ENCODE results near the gene ULBP1. TPM values are rescaled to one million over a fixed set of nuclear protein-coding genes. Genes with fewer than 3 reads are reported as not detected.
"Not testable (repeated sequence)": the region's sequence is repeated elsewhere in the genome, so short reads cannot be mapped to it uniquely, and the experiment has no call there.

ULBP1 gene
- total and polyA plus RNA-seq, 2 experiments from 2014 or later, result 0.27 TPM

DNA sequence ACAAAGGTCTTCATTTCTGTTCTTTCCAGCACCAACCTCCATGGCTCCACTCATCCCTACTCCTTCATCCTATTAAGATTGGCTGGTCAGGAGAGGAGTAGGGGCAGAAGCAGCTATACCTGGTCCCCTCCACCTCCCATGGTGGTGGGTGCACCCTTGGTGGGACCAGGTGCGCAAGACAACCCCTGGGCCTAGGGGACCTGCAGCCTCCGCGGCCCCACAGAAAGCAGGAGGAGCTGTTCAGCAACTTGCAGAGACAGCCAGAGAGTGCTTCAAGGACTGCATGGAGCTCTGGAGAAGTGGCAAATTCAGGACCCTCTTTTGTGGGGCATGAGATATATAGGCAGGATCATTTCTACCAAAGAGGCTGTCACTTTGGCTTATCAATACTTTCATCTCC lies 12.1 kb upstream of the ULBP1 start:
- Histone ChIP-seq H3K36me3 (replicated peaks; ENCODE audit: insufficient read depth, low read depth) (no peaks in the 10 kb centered on the region), H3K9me2 (replicated peaks; ENCODE audit: insufficient read depth) (no peaks in the 10 kb centered on the region), H2AFZ (no peak overlapping the region), H3K4me1 (ENCODE audit: insufficient read depth) (no peaks in the 10 kb centered on the region), H4K20me1 (ENCODE audit: insufficient read depth, poor library complexity, severe bottlenecking) (no peaks in the 10 kb centered on the region), H3K4me2 (no peak overlapping the region), H3K79me2 (no peaks in the 10 kb centered on the region), H3K4me3 (no peak overlapping the region), H3K27ac (no peak overlapping the region), H3K27me3 (peaks cover 73% of the 10 kb centered on the region), H3K9me3 (ENCODE audit: low read depth) (no peaks in the 10 kb centered on the region)
- no peak for TF ChIP-seq EZH2phosphoT487 (IDR thresholded peaks at IDR 0.05; ENCODE audit: low read depth, severe bottlenecking, unreplicated experiment)
- TF ChIP-seq, protein P1, sequence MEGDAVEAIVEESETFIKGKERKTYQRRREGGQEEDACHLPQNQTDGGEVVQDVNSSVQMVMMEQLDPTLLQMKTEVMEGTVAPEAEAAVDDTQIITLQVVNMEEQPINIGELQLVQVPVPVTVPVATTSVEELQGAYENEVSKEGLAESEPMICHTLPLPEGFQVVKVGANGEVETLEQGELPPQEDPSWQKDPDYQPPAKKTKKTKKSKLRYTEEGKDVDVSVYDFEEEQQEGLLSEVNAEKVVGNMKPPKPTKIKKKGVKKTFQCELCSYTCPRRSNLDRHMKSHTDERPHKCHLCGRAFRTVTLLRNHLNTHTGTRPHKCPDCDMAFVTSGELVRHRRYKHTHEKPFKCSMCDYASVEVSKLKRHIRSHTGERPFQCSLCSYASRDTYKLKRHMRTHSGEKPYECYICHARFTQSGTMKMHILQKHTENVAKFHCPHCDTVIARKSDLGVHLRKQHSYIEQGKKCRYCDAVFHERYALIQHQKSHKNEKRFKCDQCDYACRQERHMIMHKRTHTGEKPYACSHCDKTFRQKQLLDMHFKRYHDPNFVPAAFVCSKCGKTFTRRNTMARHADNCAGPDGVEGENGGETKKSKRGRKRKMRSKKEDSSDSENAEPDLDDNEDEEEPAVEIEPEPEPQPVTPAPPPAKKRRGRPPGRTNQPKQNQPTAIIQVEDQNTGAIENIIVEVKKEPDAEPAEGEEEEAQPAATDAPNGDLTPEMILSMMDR (IDR thresholded peaks at IDR 0.05; ENCODE audit: poor library complexity), result no peak
- TF ChIP-seq EZH2 (IDR thresholded peaks at IDR 0.05; ENCODE audit: borderline replicate concordance), result no peak
- no peak for DNase-seq (ENCODE audit: low spot score)
- 67% methylated on average over 3 of the region's 3 CpGs for WGBS (ENCODE audit: low lambda C conversion rate, missing lambda C conversion rate)

DNA sequence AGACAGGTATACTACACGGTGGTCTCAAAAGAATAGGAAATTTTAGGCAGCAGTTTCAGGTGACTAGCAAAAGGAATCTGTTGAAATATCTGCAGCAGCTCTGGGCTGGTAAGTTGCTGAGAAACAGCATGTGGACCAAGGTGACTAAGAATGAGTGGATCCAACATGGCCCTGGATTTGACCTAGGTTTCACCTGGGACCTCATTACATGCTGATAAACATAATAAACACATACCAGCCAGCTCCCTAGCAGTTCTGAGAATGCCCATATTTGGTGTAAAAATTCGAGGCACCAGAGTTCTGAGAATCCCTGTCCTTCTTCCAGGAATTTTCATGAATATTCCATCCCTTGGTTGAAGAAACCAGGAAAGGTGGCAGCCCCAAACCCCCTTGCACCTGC lies 10.4 kb upstream of the ULBP1 start:
- H3K4me3 ChIP-seq; H2AFZ ChIP-seq; H3K9me2 ChIP-seq (replicated peaks; ENCODE audit: insufficient read depth); H3K27ac ChIP-seq; H4K20me1 ChIP-seq (ENCODE audit: insufficient read depth, poor library complexity, severe bottlenecking); H3K9me3 ChIP-seq (ENCODE audit: low read depth); H3K79me2 ChIP-seq; H3K4me2 ChIP-seq; H3K4me1 ChIP-seq (ENCODE audit: insufficient read depth); DNase-seq (ENCODE audit: low spot score); H3K36me3 ChIP-seq (replicated peaks; ENCODE audit: insufficient read depth, low read depth): not testable (repeated sequence)
- H3K27me3 ChIP-seq, result peaks cover 83% of the 10 kb centered on the region
- 40% methylated on average over 2 of the region's 2 CpGs for WGBS (ENCODE audit: low lambda C conversion rate, missing lambda C conversion rate)

DNA sequence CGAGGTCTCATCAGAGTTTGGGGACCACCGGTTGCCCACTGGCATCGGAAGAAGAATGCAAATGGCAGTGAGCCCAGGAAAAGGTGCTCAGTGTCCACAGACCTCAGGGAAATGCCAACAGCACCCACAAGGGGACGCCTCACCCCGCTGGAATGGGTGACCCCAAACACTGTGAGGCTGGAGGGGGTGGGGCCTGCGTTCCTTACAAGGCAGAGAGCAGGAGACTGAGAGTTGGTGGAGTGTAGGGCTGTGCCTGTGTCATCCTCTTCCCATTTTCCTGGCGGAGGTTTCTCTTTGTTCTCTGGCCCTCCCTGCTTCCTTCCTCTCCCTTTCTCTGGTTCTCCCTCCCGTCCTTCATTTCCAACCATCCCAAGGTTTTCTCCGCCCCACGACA lies 9.8 kb upstream of the ULBP1 start:
- not testable (repeated sequence) for H3K4me1 ChIP-seq (ENCODE audit: insufficient read depth); H3K27ac ChIP-seq; H4K20me1 ChIP-seq (ENCODE audit: insufficient read depth, poor library complexity, severe bottlenecking); H3K79me2 ChIP-seq; H3K9me3 ChIP-seq (ENCODE audit: low read depth); H3K36me3 ChIP-seq (replicated peaks; ENCODE audit: insufficient read depth, low read depth); H3K4me3 ChIP-seq; H3K9me2 ChIP-seq (replicated peaks; ENCODE audit: insufficient read depth); H2AFZ ChIP-seq; H3K4me2 ChIP-seq; DNase-seq (ENCODE audit: low spot score)
- WGBS (ENCODE audit: low lambda C conversion rate, missing lambda C conversion rate), result 0% methylated on average over 1 of the region's 10 CpGs
- H3K27me3 ChIP-seq, result peaks cover 83% of the 10 kb centered on the region

DNA sequence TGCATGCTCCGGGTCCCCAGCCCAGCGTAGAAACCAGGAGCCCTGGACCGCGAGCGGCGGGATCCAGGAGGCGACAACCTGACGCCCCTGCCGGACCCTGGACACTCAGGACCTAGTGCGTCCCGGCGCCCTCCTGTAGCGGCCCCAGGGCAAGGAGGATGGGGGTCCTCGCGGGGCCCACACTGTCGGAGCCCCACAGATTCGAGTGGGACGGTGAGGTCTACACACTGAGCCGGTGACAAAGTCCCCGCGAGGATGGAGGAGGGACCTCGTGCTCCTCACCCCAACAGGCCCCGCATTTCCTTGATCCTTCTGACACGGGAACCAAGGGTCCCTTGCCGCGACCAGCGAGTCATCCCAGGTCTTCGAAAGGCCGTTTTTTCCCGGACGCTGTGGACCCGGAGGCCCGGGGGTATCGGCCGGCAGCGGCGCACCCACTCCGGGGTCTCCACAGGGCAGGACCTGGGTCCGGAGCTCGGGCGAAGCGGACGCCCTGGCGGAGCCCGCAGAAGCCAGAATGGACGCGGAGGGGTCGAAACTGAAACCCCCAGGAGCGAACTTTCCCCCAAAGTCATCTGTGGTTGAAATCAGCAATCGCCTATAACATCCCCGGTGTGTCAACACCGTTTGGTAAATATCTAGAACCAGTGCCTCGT lies 9.3 kb upstream of the ULBP1 start:
- not testable (repeated sequence) for H2AFZ ChIP-seq; H3K9me3 ChIP-seq (ENCODE audit: low read depth); H3K9me2 ChIP-seq (replicated peaks; ENCODE audit: insufficient read depth); H3K79me2 ChIP-seq; H3K36me3 ChIP-seq (replicated peaks; ENCODE audit: insufficient read depth, low read depth); H3K4me3 ChIP-seq; H3K27ac ChIP-seq; H4K20me1 ChIP-seq (ENCODE audit: insufficient read depth, poor library complexity, severe bottlenecking); DNase-seq (ENCODE audit: low spot score); H3K4me2 ChIP-seq; H3K4me1 ChIP-seq (ENCODE audit: insufficient read depth)
- H3K27me3 ChIP-seq, result peaks cover 84% of the 10 kb centered on the region
- WGBS (ENCODE audit: low lambda C conversion rate, missing lambda C conversion rate), result 10% methylated on average over 18 of the region's 53 CpGs

DNA sequence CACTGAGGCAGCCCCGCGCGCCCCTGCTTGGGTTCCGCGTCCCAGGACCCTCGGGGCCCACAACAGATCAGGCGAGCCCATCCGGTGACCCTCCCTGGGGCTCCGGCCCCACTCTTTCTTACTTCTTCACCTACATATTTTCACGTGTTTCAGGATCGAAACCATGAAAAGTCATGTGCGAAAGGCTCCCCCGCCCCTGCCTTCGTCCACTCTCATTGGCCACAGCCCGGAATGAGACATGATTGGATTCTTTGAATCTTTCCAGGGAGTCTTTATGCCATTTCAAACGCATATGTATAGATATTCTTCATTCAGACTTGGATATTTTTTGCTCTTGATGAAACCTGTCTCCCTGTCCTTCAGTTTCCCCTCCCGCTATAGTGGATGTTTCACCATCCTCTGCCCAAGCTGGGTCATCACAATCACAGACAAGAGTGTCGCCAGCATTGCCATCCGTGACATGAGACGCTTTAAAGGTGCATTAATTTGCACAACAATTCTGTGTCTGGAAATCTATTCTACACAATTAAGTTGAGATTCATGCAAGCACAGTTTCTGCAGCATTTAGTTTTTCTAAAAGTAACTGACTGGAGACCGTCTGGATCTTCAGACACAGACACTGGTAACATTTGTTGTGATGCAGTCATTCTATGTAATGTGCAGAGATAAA lies 8.6 kb upstream of the ULBP1 start:
- not testable (repeated sequence) for H3K9me2 ChIP-seq (replicated peaks; ENCODE audit: insufficient read depth); H3K27ac ChIP-seq; H3K4me2 ChIP-seq; H3K36me3 ChIP-seq (replicated peaks; ENCODE audit: insufficient read depth, low read depth); H3K79me2 ChIP-seq; H3K4me1 ChIP-seq (ENCODE audit: insufficient read depth); H3K4me3 ChIP-seq; H2AFZ ChIP-seq; H4K20me1 ChIP-seq (ENCODE audit: insufficient read depth, poor library complexity, severe bottlenecking); H3K9me3 ChIP-seq (ENCODE audit: low read depth); DNase-seq (ENCODE audit: low spot score)
- peaks cover 83% of the 10 kb centered on the region for H3K27me3 ChIP-seq
- 21% methylated on average over 14 of the region's 21 CpGs for WGBS (ENCODE audit: low lambda C conversion rate, missing lambda C conversion rate)

Measured in hepatocyte (in vitro differentiated cells).